GM11168 (cell line): ENCODE results near the gene FRMD4B.

Experiments used
- in situ Hi-C: fragments of 300-500 bp; cut with MboI; formaldehyde crosslinking; loops from one replicate; pipeline ENCODE4 v1.12.0; 2022; ENCODE audit warnings: low sequenced_read_pairs; ENCODE audit not compliant: unreplicated experiment

Gene FRMD4B

DNA sequence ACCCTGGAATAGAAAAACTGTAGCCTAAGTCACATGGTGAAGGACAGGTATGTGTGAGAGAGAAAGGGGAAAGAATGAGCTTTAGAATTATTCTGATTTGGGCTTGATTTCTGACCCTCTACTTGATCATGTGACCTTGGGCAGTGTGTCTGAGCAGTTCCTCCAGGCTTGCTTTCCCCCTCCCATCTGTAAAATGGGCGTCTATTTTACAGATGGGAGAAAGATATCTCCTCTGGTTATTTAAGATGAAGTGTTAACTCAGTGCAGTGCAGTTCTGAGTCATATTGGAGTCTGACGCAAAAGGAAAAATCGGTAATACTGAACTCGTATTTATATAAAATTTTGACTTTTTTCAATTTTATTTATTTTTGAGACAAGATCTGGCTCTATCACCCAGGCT, 225.4 kb downstream of the FRMD4B start:
- in situ Hi-C loops, result loop anchor here (5.0 to 25.0 kb wide), 2 partner anchors 142 to 502 kb away; no protein-coding TSS in a partner anchor

DNA sequence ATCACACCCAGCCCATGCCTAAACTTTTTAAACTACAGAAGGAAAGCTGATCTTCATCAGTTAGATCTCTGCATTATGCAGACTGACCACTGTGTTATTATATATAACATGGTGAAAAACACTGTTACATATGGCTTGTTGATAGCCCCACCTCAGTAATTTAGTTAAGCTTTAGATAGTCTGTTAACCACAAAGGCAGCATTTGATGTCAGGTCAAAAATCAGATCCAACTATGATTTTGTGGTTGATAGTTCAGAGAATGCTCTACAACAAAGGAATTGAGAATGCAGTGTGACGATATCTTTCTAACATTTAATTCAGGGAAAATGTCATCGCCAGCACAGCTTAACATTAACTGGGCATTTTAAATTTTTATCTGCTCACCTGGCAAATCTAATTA, 225.8 kb downstream of the FRMD4B start:
- in situ Hi-C loops, result loop anchor here (5.0 to 25.0 kb wide), 2 partner anchors 142 to 502 kb away; no protein-coding TSS in a partner anchor

DNA sequence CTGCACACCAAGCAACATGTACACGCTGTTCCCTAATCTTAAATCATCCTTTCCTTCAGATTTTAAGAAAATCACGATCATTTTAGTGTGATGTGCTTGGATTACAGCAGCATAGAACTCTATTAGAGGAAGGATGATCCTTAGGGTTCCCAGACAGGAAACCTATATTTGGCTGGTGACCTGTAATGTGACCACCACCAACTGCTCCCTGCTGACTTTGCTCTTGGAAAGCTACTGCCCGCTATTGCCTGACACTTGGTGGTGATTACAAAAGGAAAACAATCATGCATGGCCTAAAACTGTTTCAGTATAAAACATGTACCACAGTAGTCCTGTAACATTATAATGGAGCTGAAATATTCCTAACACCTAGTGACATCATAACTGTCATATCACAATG, 236.3 kb downstream of the FRMD4B start:
- in situ Hi-C loops, result no loop called here

DNA sequence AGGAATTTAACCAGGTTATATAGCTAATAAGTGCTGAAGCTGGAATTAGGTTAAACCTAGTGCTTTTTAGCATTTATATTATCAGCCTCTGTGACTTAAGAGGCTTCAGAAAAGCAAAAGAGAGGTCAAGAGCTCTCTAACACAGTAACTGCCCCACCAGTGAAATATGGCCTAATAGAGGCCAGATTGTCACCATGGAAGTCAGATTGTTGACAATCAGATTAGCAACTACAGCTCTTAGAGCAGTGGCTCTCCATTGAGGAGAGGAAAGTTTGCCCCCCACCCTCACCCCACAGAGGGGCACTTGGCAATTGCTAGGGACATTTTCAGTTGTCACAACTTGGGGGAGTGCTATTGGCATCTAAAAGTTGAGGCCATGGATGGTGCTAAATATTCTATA, 240.2 kb downstream of the FRMD4B start:
- in situ Hi-C loops, result no loop called here

DNA sequence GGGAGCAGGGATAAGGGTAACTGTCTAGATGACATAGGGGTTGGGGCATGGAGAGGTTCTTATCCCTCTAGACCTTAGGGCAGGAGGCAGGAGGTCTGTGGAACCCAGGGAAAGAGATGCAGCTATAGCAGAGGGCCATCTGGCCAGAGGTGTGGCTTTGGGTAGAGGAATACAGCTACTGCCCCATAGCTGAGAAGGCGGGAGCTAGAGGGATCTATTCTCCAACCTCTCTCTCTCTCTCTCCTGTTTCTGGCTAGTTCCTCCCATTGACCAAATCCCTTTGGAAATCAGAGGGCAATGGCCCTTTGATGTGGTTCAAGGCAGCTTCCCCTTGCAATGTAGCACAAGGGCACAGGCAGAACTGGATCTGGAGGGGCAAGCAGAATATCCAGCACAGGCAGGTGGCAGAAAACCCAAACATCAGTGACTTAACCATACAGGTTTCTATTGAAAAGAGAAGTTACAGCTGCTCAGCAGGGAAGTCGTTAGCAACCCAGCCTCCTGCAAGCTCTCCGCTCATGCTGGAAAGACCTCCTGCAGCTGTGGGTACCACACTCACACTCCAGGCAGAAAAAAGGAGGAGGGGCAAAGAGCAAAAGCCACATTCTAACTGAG, 241.2 kb downstream of the FRMD4B start:
- in situ Hi-C loops, result no loop called here

DNA sequence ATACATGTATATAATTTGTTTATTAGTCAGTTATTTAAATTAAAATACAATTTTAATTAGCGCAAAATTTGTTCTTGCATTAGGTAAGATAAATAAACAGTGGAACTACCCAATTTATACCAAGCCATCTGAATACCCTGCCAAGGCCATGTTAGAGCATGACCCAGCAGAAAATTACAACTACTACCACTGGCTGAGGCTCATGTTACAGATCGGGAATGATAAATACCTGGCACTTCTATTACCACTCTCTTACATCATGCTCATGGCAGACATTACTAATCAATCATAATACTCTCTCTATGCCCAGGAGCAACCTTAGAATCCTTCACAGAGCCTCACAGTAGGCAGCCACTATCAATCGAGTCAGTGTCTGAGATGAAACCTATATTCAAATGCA, 242.3 kb downstream of the FRMD4B start:
- in situ Hi-C loops, result no loop called here

DNA sequence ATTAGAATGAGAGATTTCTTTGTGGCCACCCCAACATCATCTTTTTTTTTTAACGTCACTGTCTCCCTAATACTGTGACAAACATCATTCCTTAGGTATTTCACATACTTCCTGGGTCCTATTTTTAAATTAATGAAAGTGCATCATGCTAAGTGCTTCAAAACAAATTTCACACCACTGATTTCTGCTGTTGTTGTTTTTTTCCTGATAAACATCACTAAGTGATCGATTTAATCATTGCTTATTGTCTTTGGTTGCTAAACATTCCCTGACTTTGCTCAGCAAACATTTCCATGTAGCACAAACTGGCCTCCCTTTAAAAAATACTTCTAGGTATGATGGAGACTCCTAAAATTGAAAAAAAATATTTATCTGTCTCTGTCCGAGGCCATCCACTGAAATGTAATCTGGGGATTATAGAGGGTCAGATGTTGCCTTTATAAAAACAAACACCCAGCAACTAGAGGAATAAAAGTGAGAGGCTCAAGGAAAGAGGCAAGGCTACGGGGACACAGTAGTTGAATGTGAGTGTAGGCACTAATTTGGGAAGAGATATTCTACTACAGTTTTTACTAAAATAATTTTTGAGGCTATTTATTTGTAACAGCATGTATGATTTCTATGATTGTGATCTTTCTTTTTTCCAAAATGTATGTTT, 243.0 kb downstream of the FRMD4B start:
- in situ Hi-C loops, result no loop called here

DNA sequence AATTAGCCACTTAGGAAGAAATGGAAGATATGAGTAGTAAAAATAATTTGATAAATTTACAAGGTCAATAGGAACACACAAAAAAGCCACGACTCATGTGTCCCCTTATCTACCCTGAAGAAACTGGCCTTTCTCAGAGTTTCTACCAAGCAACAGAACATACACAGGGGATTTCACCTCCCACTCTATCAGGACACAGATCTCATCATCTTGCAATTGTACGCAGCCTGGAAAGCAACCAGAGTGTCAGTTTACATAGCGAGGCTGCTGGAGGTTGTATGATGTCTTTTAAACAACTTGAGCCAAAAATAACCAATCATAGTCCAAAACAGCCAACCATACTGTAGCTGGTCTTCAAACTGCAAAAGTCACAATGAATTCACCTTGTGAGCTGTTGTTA, 243.8 kb downstream of the FRMD4B start:
- in situ Hi-C loops, result no loop called here

DNA sequence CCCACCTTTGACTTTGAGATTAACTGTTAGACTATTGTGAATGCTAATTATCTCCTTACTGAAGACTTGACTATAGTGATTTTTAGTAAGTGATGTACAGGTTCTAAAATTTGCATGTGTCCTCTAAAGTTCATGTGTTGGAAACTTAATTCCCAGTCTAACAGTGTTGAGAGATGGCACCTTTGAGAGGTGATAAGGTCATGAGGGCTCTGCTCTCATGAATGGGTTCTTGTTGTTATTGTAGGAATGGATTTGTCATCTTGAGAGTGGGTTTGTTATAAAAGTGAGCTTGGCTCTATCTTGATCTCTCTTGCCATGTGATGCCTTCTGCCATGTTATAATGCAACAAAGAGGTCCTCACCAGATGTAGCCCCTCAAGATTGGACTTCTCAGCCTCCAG, 244.6 kb downstream of the FRMD4B start:
- in situ Hi-C loops, result no loop called here

DNA sequence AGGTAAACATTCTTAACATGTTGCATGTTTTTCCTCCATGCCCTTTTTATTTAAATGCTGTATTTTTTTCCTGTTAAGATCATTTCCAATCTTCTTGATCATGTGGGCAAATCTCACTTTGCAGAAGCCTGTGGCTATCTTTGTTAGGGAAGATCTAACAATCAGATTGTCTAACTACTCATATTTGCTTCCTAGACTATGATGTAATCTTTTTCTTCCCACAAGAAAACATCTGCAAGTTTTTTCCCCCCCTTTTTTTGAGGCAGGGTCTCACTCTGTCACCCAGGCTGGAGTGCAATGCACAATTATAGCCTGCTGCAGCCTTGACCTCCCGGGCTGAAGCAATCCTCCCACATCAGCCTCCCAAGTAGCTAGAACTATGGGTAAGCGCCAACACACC, 248.5 kb downstream of the FRMD4B start:
- in situ Hi-C loops, result no loop called here

DNA sequence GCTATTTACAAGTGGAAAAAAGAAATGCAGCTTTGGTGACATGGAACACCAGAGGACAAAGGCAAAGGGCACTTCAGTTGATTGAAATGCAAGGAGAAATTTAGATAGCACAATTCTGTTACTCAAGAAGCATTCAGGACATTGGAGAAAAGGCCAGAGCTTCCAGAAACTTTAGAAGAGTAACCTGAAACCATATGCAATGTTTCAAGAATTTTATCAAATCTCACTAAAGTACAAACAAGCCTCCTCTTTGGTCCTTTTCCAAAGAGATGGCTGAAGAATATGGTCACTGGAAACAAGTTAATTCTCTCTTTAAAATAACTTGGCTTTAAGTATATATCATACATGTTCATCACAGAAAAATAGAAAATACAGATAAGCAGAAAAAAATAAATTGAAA, 248.9 kb downstream of the FRMD4B start:
- in situ Hi-C loops, result no loop called here

DNA sequence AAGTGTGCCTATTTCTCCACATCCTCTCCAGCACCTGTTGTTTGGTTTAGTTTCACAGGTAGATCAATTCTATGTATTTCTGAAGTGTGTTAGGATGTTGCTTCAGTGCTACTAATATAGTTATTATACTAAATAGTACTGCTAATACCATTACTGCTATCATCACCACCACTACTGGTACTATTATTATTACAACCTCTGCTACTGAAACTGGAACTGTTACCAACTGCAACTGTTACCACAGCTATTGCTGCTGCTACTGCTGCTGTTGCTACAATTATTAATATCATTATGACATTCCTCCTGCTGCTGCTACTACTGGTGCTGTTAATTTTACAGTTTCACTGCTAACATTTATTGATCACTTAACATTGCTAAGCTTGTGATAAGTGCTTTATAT, 255.2 kb downstream of the FRMD4B start:
- in situ Hi-C loops, result no loop called here

DNA sequence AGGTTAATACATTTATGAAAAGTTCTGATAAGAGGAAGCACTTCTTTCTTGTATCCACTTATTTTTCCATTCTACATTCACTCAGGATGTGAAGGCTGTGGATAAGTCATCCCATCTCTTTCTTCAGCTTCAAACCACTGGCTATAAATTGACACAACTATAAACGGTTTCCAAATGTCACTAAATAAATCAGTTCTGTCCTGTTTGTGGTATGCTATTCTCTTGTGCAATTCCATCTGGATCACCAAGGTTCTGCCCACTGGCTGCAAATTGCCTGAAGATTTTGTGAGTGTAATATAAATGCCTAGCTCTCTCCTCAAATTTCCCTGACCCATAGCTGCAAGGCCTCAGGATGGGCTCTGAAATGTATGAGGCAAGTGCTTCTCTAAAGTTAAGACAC, 256.4 kb downstream of the FRMD4B start:
- in situ Hi-C loops, result no loop called here

DNA sequence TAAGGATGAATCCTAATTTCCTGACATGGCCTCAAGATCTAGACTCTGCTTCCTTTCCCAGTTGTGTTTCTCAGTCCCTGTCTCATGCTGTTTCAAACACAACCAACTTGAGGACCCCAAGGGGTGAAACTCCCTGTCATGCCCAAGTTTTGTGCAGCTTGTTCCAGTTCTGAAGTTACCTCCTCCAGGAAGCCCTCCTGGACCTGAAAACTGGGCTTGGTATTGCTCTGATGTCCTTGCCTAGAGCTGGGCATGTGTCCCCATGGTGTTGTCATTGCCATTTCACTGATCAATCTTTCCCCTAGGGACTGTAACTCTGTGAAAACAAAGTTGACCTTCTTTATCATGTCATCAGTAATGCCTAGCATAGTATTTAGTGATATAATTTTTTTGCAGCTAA, 257.4 kb downstream of the FRMD4B start:
- in situ Hi-C loops, result no loop called here

DNA sequence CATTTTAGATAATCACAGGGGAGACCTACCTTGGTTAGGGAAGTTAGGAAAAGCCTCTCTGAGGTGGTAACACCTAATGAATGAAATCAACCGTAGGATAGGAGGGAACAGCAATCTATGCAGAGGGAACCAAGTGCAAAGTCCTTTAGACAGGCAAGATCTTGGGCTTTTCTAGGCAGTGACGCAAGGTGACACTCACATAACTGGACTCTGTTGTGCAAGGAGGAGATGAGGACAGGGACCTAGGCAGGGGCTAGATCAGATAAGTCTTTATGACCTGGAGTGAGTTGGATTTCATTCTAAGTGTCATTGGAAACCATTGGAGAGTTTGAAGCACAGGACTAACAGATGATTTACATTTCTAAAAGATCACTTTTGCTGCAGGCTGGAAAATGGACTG, 258.9 kb downstream of the FRMD4B start:
- in situ Hi-C loops, result no loop called here

DNA sequence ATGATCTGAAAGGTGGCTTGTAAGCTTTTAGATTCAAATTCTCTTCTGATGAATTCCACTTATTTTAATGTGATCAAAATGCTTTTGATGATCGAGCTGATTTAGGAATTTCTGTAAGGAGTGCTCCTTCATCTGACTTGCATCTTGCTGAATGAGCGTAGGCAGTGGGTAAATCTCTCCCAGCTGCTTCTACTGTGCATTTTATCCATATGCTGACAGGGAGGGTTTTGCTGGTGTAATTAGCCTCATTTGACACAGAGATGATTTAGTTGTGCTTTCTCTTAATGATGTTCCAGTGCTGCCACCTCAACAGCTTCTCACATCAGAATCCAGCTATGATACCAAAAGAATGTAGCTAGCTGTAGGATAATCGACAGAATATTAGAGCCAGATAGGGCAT, 259.7 kb downstream of the FRMD4B start:
- in situ Hi-C loops, result no loop called here

DNA sequence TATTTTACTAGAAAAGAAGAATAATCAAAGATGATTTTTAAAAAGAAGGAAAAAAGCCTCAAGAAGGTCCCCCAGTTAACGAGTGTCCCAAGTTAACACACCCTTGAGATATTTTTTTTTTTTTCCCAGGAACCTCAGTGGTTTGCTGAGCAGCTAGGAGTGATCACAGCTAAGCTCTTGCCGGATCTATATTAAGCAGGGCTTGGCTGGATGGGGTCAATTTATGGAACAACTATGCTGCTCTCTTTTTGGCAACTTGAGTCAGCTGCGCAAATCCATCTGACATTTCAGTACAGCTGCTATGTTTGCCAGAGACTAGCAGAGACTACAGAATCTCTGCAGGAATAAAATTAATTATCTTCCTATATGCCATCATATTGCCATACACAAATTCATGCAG, 263.5 kb downstream of the FRMD4B start, which contains the start of gene LMOD3:
TSS of gene LMOD3 (minus strand) at position 193 of the 400 bp plus-strand sequence. CDS start 209 bp downstream, outside the sequence.
- in situ Hi-C loops, result no loop called here

DNA sequence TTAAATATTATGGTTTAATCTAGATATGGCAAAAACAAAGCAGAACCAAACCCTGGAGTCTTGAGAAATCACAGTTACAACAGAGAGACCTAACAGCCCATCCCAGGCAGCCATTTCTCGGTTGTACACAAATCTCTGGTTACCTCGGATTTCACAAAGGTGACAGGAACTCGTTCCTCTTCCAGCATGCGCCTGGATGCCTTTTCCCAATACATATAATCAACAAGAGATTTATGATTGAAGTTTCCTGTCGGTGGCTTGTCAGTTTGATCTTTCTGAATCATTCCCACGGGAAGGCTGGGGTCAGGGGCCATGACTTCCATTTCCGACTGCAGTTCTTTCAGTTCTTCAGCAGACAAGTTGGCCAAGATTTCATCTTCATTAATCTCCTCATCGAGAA, 263.9 kb downstream of the FRMD4B start:
- in situ Hi-C loops, result no loop called here

DNA sequence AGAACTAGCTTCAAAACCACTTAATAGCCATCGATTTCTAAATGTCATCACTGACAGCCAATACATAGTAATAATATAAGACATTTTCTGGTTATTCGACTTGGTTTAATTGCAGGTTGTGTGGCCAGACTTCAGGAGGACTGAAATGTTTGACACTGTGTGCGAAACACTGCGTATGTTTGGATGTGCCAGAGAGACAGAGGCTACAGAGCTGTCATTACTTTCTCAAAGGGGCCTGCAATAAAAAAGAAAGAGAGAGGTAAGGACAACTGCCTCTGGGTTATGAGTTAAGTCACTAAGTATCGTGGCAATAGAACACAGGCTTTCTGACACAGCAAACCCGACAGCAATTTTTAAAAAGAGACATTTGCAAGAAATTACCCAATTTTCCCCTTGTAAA, 264.4 kb downstream of the FRMD4B start:
- in situ Hi-C loops, result no loop called here

DNA sequence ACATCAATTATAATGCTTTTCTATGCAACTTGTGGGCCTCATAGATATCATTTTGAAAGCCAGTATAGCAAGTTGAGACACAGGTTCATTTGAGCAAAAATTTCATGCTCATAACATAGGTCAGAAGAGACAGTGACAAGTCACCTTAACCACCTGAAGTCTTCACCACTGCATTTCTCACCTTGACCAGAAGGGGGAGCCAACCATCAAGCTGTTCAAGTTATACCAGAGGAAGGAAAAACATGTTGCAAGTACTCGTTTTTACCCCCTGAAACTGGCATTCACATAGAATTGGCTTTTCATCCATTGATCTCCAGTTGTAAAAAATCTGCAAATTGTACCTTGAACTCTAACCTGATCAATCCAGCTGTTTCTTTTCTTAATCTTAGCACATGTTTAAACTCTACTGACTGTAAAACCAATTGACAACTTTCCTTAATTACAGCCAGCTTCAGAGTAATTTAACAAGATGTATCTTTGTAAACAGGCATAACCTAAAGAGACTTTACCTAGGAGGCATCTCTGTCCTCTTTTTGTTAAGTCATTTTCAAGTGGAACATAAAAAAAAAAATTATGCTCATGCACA, 264.9 kb downstream of the FRMD4B start:
- in situ Hi-C loops, result no loop called here
